22Rv1 (cell line): ENCODE data around the gene SPECC1.

Experiments used
- ZFX ChIP-seq: fragments of 450-650 bp; IDR thresholded peaks from 2 replicates; pipeline ENCODE4 v1.6.1; 2017; ENCODE audit warnings: antibody characterized with exemption, borderline replicate concordance
- TF ChIP-seq, protein P1 (sequence below): fragments of 450-650 bp; IDR thresholded peaks from 2 replicates; pipeline ENCODE4 v1.5.1; 2017; ENCODE audit warnings: mild to moderate bottlenecking

DNA sequence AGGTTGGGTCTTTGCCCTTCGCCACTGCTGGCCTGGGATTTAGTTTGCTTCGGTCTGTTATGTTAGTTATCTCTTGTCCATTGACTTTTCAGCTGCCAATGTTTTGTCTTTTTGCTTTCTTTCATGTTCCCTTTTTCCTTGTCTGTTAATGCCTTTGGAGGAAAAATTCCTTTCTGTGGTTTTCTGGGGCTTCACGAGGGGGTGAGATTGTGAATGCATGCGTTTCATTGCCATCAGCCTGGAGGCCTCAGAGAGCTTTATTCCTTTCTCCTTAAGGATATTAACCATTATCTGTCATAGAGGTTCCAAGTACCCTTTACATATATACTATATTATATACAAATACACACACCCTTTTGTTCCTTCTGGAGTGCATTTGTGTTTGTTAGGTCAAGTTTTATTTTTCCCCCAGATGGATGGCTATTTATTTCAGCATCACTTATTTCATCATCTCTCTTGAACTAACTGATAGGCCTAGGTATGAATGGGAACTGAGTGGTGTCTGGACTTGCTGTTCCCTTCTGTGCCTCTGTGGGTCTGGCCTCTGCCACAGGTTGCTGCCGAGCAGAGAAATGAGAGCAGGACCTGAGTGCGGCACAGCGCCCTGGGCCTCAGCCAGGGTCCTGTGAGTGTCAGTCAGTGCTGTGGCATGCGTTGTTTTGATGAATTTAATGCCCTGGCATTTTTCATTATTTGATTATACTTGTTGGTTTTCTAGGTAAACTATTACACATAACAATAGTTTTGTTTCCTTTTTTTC lies 264.8 kb downstream of the SPECC1 start:
- TF ChIP-seq, protein P1, sequence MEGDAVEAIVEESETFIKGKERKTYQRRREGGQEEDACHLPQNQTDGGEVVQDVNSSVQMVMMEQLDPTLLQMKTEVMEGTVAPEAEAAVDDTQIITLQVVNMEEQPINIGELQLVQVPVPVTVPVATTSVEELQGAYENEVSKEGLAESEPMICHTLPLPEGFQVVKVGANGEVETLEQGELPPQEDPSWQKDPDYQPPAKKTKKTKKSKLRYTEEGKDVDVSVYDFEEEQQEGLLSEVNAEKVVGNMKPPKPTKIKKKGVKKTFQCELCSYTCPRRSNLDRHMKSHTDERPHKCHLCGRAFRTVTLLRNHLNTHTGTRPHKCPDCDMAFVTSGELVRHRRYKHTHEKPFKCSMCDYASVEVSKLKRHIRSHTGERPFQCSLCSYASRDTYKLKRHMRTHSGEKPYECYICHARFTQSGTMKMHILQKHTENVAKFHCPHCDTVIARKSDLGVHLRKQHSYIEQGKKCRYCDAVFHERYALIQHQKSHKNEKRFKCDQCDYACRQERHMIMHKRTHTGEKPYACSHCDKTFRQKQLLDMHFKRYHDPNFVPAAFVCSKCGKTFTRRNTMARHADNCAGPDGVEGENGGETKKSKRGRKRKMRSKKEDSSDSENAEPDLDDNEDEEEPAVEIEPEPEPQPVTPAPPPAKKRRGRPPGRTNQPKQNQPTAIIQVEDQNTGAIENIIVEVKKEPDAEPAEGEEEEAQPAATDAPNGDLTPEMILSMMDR, result no peak
- no peak for TF ChIP-seq ZFX
